Activated CD4-positive, alpha-beta T cell treated with anti-CD3 and anti-CD28 coated beads, Interleukin-2, amount 50 U/mL, for 4 hours (primary cell): ENCODE measurements around the gene CLDN20.

Experiments used
- DNase-seq, 2 experiments: peaks; one replicate each; pipeline ENCODE4 v3.0.0-alpha.2; 2020

Gene CLDN20

GRCh38 chr6:155313602-155314091, 49.8 kb downstream of the CLDN20 start:
- peak in 1 of 2 experiments; percentile 44 for DNase-seq

GRCh38 chr6:155314092-155314772, 50.4 kb downstream of the CLDN20 start, which contains the start of gene TFB1M:
Gene TFB1M (minus strand): TSS chr6:155314484. CDS start chr6:155314428, 56 bp downstream.
- peak; percentile 96 to 97 for DNase-seq

- peak; percentile 39 to 47 for DNase-seq
Measured at GRCh38 chr6:155314773-155315515, 51.1 kb downstream of the CLDN20 start.

GRCh38 chr6:155315516-155315871, 51.7 kb downstream of the CLDN20 start:
- DNase-seq: no peak

GRCh38 chr6:155316419-155316818, 52.6 kb downstream of the CLDN20 start:
- DNase-seq: no peak

- DNase-seq: no peak
Measured at GRCh38 chr6:155317186-155317585, 53.4 kb downstream of the CLDN20 start.

- DNase-seq: no peak
Measured at GRCh38 chr6:155319902-155320301, 56.1 kb downstream of the CLDN20 start.

- DNase-seq: no peak
Measured at GRCh38 chr6:155324172-155324571, 60.4 kb downstream of the CLDN20 start.

- DNase-seq: no peak
Measured at GRCh38 chr6:155324993-155325392, 61.2 kb downstream of the CLDN20 start.

- no peak for DNase-seq
Measured at GRCh38 chr6:155325700-155326516, 62.1 kb downstream of the CLDN20 start.
